ENCODE measurements around the gene SLC22A12. TPM values are rescaled to one million over a fixed set of nuclear protein-coding genes. Genes with fewer than 3 reads are reported as not detected.

SLC22A12 gene
- total and polyA plus RNA-seq, 2 of the 8 experiments (the other 6 are each of a cell fraction or from before 2014, with no cell fraction given) = not detected

GRCh38 chr11:64611176-64611575 lies 20.2 kb downstream of the SLC22A12 start:
- H3K4me3 ChIP-seq (ENCODE audit: extremely low read depth in 1 of 4, insufficient read depth in 2 of 4, low read depth in 3 of 4, low read length in 4 of 4) = no peak overlapping the region
- no peak overlapping the region for H2AK5ac ChIP-seq (ENCODE audit: low read depth, low read length)
- no peak overlapping the region for H3K9ac ChIP-seq (replicated peaks in 1 of 4; ENCODE audit: extremely low read depth in 1 of 4, low read depth in 3 of 4, low read length in 3 of 4)
- H3K9me3 ChIP-seq (ENCODE audit: insufficient read depth in 2 of 2, low read depth in 1 of 2, low read length in 1 of 2) = no peaks in the 10 kb centered on the region
- H4K8ac ChIP-seq (ENCODE audit: extremely low read depth, insufficient read depth, low read length) = no peak overlapping the region
- H4K91ac ChIP-seq (replicated peaks; ENCODE audit: insufficient read length, low read length) = no peak overlapping the region
- H3K79me1 ChIP-seq (ENCODE audit: low read depth, low read length) = no peaks in the 10 kb centered on the region
- H2AFZ ChIP-seq (ENCODE audit: low read length) = no peak overlapping the region
- peaks cover 0 to 3% of the 10 kb centered on the region in 2 experiments for H4K20me1 ChIP-seq (replicated peaks in 1 of 2; ENCODE audit: control insufficient read depth in 1 of 2, insufficient read depth in 2 of 2, low read length in 2 of 2)
- no peaks in the 10 kb centered on the region for H3K36me3 ChIP-seq (ENCODE audit: control insufficient read depth in 2 of 4, insufficient read depth in 4 of 4, low read length in 3 of 4)
- H2BK120ac ChIP-seq (replicated peaks; ENCODE audit: low read depth, low read length) = no peak overlapping the region
- H3K4me1 ChIP-seq (replicated peaks in 1 of 4; ENCODE audit: control insufficient read depth in 3 of 4, insufficient read depth in 4 of 4, low read length in 3 of 4) = peaks cover 0 to 6% (median 0%) of the 10 kb centered on the region in 4 experiments; a peak in 3 of 7 replicates
- H3K4me2 ChIP-seq (ENCODE audit: insufficient read depth in 1 of 2, low read depth in 2 of 2, low read length in 2 of 2) = no peak overlapping the region
- H3K18ac ChIP-seq (ENCODE audit: extremely low read depth, low read length) = no peak overlapping the region
- no peak overlapping the region for H4K5ac ChIP-seq (ENCODE audit: insufficient read length, low read depth, low read length)
- H2BK12ac ChIP-seq (ENCODE audit: low read depth, low read length) = no peak overlapping the region
- no peaks in the 10 kb centered on the region for H3K23me2 ChIP-seq (ENCODE audit: low read depth, low read length)
- CTCF ChIA-PET (ENCODE audit: partially characterized antibody) = interaction anchor here (0.8 to 2.3 kb wide), 5 partner anchors 33 to 162 kb away, joined by 3 to 10 read pairs (median 4); no protein-coding TSS in a partner anchor
- H3K56ac ChIP-seq (replicated peaks; ENCODE audit: insufficient read length, low read depth, low read length) = no peak overlapping the region
- TF ChIP-seq, protein P1, sequence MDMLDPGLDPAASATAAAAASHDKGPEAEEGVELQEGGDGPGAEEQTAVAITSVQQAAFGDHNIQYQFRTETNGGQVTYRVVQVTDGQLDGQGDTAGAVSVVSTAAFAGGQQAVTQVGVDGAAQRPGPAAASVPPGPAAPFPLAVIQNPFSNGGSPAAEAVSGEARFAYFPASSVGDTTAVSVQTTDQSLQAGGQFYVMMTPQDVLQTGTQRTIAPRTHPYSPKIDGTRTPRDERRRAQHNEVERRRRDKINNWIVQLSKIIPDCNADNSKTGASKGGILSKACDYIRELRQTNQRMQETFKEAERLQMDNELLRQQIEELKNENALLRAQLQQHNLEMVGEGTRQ (IDR thresholded peaks at IDR 0.05; ENCODE audit: low read length) = no peak
- no peak for TF ChIP-seq ZNF274 (IDR thresholded peaks at IDR 0.05; ENCODE audit: borderline replicate concordance, extremely low read depth, low read length)
- POLR2A ChIA-PET (ENCODE audit: partially characterized antibody) = interaction anchor here (0.7 to 1.7 kb wide), 3 partner anchors 10 to 173 kb away, joined by 3 read pairs; no protein-coding TSS in a partner anchor
- H3K4ac ChIP-seq (replicated peaks; ENCODE audit: insufficient read length, low read depth, low read length) = no peak overlapping the region
- H3K79me2 ChIP-seq (ENCODE audit: control insufficient read depth in 1 of 2, insufficient read depth in 2 of 2, low read length in 2 of 2) = no peaks in the 10 kb centered on the region
- FAIRE-seq = no peak
- no peak overlapping the region for H2BK20ac ChIP-seq (ENCODE audit: low read length)
- H3K23ac ChIP-seq (ENCODE audit: insufficient read length) = no peak overlapping the region
- H2BK5ac ChIP-seq (ENCODE audit: low read depth, low read length) = no peak overlapping the region
- WGBS, 2 experiments (ENCODE audit: extremely low coverage in 1 of 2, insufficient coverage in 1 of 2, insufficient read length in 1 of 2, insufficient replicate concordance in 2 of 2, low coverage in 1 of 2, low lambda C conversion rate in 2 of 2, missing lambda C conversion rate in 1 of 2) = 94% methylated on average over 2 of the region's 2 CpGs; no CpG with 5 or more reads in 1 of the 2 experiments
- H3K27ac ChIP-seq (ENCODE audit: low read depth, low read length) = no peak overlapping the region
- no peak for DNase-seq (ENCODE audit: low read depth in 1 of 2, low spot score in 2 of 2)
- no peak overlapping the region for H2BK15ac ChIP-seq (ENCODE audit: low read length)
- no peaks in the 10 kb centered on the region; a peak in 2 of 7 replicates for H3K27me3 ChIP-seq (replicated peaks in 1 of 4; ENCODE audit: control insufficient read depth in 3 of 4, extremely low read depth in 1 of 4, insufficient read depth in 3 of 4, low read length in 3 of 4)
- no peak overlapping the region for H3K14ac ChIP-seq (ENCODE audit: insufficient read length)

All from H1 (cell line).